Measurements from ENCODE around the gene PTN.
"Not testable (repeated sequence)": the region's sequence is repeated elsewhere in the genome, so short reads cannot be mapped to it uniquely, and the experiment has no call there.

Gene PTN

DNA sequence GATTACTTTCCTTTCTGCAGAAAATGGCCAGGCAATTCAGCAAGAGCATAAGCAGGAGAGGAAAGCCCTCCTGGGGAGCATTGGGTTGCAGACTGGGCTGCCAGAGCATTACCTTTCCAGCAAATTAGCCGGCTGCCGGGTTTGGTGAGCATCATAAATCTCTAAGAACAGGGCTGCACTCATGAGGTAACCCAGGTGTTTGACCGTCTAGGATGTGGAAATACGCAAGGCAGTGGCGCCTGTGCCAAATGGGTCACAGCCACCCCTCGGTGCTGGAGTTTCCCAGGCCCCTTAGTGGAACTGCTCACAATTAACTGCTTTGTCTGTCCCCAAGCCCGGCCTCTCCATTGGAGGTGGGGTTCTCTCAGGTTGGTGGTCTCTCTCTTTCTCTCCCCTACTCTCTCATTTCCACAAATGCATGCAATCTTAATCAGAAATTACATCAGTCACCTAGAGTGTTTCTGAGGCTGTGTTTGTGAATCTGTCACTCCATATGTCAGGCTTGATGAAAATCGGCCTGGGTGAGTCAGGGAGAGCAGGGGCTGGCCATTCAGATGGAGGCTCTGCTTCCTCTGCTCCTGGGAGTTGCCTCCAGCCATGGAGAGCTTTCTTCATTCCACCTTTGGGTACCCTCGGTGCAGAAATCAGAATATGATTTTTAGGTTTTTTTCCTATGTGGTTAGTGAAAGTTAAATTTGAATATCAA is 26.7 kb downstream of the PTN start:
- no peak for DNase-seq

DNA sequence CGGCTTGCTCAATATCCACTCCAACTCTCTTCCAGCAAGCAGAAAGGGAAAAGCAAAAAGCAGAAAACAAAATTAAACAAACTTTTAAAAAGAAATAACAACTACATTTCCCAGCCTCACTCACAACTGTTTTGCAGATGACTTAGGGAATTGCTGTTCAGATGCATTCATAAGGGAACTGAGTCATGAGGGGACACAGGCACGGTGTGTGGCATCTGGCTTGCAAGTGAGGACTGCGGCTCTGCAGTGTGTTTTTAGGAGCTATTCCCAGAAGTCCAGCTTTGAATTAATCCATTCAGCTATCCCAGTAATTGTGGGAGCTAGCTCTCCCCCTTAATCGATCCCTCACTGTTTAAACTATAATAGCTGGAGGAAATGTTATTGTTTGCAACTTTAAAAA is 30.3 kb downstream of the PTN start:
- DNase-seq = no peak

DNA sequence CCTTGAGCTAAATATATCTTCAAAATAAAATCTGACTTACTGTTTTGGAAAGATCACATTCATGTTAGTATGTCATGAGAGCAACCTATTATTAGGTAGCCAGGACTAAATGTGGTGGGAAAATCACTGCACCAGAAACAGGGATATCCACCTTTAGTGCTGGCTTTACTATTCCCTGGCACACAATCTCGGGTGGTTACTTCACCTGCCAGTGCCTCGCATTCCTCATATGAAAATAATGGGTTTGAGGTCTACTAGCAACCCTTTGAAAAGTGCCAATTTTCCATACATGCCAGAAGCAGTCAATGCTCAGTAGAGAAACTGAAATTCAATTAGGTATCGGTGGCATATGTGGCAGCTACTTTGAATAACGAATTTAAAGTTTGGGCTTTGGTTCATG is 36.8 kb downstream of the PTN start:
- DNase-seq = no peak

DNA sequence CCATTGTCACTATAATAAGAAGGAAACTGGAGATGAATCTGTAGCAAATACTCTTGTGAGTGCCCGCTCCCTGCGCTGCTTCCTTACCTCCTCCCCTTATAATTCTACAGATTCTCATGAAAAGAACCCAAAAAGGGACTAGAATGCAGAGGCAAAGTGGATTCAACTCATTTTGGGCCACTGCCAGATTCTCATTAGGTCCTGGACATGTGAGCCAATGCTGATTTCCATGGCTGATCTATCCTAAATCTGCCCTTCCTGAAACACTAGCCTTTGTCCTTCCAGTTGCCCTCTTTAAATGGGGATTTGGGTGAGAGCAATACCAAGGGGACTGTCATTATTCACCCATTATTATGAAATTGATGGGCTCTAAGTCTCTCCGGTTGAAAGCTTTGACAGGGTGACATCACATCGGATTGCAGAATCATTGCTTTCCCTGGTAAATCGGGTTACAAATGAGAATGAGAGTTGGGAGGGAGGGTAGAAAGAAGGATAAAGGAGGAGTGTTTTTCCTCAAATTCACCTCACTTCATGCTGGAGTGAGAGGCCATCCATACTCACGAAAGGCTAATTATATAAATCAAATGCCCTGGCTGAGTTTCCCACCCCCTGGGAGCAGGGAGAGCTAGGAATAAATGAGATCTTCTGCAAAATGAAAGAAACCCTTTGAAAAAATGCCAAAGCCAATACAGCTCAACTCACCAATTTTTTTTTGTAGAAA is 37.5 kb downstream of the PTN start:
- DNase-seq = no peak

DNA sequence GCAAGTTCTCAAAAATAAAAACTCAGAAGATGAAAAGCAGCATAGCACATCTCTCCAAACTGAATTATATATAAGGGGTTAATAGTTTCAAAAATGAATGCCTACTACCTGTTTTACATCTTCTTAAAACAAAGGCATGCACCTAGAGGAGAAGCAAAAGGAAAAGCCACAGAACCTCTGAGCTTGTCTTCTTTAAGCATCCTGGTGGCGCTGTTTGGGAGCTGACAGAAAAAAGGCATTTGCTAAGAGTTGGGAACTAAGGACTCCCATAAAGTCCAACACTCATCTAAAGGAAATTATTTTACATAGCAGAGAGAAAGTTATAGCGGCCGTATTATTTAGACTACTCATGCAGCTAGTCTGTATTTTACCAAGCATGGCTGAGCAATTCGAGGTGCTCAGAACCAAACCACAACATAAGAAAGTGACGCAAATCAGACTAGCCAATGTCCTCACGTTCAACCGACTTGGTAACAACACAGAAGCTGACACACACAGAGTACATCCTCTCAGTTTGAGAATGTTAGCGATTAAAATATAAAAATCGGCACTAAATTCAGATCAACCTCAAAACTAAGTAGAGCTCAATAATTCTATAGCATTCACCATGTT is 38.8 kb downstream of the PTN start:
- no peak for DNase-seq

DNA sequence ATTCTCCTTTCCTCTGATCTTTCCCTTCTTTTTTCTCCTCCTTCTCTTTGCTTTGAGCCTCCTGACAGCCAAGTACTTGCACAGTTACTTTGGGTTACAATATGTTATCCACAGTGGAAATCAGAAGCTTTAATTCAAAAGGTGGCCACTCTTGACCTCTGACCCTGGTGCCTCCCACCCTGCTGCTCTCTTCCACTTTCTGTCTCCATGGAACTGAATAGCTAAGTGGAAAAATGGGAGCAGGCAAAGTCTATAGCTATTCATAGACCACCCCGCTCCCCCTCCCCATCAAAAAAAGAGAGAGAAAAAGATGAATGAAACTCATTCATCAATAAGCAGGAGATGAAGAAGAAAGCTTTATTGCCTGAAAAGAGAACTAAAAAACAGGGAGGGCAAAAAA is 39.4 kb downstream of the PTN start:
- DNase-seq = no peak

DNA sequence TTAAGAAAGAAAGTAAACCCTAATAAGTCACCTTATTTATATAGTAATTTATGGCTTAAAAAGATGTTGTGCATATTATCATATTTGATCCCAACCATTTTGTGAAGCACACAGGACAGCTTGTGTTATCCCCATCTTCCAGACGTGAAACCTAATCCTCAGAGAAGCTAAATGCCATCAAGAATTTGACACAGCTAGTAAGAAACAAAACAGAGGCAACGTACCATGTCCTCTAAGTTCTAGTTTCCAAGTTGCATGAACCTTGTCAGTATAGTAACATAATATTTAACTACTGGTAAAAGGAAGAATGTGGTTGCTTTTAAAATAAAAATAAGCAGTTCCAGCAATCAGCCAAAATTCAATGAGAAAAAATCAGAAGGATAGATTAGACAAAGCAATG is 41.5 kb downstream of the PTN start:
- DNase-seq = no peak

DNA sequence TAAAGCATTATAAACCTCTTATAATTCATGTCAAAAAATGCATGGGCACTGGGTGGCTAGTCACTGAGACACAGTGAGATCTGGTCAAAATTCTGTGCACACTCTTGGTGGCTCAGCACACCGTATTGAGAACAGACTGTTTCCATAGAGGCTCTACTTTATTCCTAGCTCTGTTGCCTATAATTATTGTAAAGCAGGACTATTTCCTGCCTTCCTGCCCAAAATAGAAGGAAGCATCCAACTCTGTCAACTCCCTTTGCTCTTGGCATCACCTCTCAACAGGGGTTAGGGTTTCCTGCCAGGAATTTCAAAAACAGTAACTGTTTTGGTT is 45.1 kb downstream of the PTN start:
- no peak for DNase-seq

DNA sequence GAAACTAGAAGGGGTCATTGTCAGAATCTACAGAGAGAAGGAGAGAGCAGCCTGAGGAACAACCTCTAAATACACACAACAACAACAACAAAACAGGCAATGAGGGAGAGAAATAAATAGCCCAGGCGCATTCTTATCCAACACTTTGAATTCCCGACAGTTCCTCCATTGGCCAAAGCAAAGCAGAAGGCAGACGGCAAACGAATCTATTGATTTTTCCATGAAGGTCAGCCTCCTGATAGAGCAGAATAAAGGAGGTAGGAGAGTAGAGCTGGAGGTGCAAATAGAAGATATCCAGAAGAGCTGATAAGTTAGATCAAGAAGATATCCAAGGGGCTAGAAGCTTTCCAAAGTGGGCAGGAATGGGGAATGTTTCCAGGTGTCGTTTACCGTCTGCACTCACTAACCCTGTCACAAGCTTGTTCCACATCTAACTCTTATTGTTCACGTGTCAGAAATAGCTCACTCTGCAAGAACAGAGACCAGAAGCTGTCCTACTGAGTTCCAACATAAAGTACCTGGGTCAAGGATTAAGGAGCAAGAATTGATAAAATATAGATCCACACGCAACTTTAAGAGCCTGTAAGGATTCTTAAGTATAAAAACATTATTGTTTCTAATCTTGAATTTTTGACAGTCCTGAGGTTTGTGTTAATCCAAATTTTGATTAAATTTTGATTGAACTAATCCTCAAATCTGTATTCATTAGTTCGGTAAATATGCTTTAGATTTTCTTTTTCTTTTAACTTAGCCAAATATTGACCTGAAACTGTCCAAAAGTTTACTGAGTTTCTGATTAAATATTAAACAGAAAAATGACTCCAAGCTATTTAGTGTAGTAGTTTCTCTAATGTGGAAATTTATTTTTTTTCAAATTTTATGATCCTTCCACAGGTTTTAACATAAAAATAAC is 45.7 kb downstream of the PTN start:
- DNase-seq = no peak

DNA sequence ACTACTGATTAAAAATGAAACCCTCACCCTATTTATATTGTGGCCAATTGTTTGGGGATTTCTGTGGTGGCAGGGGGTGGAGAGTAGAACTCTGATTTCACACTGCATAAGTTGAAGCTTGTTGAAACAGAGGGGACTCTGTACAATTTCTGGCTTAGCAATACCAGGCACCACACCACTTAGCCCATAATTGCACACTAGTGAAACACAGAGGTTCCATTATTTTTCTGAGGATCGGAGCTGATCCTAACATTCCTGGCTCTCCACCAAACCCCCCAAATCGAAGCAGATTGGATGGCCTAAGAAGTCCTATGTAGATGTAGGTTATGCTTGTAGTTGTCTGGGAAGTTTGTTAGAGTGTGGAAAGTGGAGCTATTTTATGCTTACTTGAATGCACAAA is 47.0 kb downstream of the PTN start:
- no peak for DNase-seq

DNA sequence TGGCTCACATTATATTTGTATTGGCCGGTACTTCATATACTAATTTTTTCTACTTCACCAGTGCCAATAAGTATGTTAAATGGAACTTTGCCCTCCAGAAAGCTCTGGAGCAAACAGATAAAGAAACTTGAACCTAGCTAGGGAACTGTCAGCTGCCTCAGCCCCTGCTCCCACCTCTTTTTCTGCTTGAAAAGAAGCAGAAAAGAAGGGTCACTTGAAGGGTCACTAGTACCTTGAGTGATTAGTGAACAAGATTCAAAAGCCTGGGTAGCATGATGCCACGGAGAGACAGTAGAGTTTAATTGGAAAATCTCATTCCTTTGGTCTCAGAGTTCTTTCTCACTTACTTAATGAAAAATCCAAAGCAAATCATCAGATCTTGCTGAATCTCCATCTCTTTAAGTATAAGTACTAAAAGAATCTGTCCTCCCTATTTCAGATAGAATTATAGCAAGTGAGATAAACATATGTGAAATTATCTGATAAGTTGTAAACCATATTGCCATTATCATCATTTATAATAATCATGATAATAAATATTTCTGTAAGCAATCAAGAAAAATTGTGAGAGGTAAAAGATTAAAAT is 47.7 kb downstream of the PTN start:
- no peak for DNase-seq

DNA sequence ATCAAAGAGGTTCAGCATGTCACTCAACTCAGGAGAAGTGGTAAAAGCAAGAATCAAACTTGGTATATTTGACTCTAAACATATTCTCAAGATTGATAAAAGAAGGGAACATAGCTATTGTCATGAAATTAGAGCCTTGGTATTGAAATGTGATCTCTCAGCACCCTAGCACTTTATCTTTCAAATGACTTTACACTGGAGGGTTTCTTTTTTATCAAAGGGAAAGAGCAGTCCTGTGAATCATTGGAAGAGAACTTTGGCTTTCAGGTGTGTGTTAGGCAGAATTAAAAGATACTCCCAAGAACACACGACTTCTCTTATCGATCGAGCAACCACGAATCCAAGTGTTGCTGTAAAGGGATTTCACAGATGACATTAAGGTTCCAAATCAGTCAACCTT is 54.4 kb downstream of the PTN start:
- no peak for DNase-seq

DNA sequence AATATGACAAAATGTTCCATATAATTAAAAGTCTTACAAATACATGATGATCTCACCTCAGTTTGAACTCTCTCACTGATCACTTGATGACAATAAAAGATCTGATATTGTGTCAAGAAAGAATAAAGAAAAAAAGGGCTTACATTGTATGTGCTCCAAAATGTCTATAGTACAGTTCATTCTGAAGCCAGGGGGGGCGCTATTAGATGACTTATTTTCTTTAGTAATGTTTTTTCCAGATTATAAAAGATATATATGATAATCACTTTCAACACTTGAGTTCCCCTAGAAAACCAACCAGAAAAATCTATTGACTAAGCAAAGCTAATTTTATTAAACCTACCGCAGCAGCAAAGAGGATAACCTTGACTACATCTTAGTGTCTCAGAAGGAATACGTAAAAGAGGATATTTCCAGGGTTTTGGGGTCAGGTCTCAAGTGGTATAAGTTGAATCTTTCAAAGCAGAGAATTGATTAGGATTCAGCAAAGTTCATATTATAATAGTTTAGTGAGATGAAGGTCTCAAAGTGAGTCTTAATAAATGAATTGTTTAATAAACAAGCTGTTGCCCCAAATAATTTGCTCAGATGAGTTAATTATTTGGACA is 55.8 kb downstream of the PTN start:
- DNase-seq = no peak

DNA sequence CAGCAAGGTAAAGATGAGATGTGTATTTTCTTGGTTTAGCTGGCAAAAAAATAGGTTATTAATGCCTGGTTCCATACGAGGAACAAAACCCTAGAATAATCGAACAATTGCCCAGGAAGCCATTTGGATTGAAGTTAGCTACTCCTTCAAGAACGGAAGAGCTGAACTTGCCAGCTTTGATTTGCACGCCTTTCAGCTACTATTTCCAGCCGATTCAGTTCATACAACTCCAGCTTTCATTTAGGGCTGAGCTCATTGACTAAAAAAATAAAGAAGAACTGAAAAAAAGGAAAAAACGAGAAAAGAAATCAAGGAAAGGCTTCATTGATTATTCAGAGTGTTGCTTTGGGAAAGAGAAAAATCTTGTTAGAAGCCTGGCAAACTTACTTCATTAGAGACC is 60.4 kb downstream of the PTN start:
- no peak for DNase-seq

DNA sequence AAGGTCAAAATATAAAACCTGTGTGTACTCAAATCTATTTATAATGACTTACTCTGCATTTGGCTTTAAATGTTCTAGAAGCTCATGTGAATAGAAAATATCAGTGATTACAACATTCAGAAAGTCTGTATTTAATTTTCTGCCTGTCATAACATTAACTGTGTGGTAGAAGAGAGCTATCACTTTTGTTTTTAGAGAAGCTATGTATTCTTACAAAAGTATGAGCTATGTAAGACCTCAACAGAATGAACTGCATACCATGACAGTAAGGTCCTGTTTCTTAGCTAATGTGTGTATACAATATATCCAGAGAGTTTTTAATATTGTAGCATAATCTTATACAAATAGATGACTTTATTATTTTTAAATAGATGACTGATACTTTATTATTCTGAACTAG is 61.5 kb downstream of the PTN start:
- DNase-seq = no peak

DNA sequence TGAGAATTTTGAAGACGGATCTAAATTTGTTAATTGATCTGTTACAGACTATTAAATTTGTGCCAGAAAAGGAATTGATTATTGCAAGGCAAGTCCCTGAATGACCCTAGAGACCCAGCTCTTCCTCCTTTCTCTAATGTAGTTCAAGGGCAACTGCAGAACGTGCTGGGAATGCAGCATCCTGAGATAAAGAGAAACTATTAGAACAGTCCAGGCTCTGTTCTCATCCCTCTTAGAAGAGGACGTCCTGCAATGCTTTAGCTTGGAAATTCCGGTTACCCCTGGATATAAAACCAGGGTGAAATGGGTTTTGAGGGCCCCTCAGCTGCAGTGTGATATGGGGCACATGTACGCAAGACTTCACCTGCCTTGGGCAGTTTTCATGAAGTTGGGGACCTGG is 67.3 kb downstream of the PTN start:
- no peak for DNase-seq

DNA sequence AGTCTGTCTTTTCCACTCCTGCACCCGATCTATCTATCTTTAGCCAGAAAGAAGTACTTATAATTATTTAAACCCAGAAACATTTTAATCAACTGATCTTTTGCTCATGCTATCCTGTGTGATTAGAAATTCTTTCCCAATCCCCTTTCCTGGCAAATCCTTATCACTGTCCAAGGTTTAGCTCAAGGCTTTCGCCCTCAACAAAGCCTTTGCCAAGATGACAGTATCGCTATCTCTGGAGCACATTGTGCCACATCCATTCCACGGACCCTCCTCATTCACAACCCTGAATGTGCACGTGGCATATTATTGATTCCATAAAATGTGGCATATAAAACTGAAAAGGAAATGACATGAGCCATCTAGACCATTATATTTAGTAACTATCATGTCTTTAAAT is 71.3 kb downstream of the PTN start:
- no peak for DNase-seq

DNA sequence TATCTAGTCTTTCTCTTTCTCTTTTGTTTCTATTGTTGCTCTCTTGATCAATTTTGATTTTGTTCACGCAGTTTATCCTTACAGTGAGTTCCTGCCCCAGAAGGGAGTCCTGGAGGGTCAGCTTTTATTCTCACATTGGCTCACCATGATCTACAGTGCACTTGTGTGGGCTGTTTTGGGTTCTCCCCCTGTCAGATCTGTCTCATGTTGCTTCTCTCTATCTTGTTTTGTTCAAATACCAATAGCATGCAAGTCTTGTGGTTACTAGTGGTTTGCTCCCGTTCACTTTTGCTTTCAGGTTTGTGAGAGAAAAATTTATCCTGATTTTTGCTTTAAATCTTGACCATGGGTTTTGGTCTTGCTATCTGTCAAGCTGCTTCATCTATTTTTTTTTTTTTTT is 74.3 kb downstream of the PTN start:
- DNase-seq = no peak

DNA sequence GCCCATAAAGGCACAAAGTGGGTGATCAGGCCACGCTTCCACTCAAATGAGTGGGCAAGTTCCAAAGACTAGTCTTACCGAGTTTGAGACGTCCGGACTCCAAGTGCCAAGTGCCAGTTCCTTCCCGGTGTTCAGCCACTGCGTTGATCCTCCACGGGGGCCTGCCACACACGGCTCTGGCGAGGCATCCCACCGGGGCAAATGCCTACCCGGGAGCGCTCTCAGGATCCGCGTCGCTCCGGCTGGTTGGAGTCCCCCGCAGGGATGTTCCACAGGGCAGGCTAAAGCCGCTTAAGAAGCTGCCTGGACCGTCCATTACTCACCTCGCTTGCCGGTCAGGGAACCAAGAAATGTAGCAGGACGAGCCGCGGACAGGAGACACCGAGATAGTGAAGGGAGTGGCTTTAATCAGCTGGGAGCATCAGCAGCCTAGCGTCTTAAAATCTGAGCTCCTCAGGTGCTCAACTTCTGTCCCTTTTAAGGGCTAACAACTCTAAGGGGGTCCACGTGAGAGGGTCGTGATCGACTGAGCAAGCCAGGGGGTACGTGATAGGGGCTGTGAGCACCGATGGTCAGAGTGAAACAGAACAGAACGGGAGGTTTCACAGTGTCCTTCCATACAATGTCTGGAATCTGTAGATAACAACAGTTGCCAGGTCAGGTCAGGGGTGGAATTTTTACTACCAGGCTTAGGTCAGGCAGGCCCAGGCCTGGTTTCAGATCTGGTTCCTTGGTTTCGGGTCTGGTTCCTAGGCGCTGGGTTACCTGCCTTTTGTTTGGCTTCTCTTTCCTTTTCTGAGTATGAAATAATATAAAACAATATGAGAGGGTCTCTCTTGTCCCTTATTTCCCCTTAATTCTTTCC is 75.3 kb downstream of the PTN start:
- not testable (repeated sequence) for DNase-seq

DNA sequence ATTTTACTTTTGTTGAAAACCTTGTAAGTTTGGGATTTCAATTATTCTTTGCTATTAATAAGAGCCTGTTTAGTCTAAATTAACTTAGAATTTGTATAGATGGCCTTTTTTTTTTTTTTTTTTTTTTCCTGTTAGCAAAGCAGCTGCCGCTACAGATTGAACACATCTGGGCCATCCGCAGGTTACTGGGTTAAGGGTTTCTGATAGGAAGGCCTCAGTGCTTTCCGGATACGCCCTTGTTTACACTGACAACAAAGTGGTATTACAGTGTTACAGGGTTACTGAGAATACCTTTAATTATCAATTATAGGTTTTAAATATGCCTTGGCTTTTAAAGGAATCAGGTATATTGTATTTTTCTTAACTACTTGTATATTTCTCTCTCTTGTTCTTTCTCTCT is 76.8 kb downstream of the PTN start:
- DNase-seq = no peak

DNA sequence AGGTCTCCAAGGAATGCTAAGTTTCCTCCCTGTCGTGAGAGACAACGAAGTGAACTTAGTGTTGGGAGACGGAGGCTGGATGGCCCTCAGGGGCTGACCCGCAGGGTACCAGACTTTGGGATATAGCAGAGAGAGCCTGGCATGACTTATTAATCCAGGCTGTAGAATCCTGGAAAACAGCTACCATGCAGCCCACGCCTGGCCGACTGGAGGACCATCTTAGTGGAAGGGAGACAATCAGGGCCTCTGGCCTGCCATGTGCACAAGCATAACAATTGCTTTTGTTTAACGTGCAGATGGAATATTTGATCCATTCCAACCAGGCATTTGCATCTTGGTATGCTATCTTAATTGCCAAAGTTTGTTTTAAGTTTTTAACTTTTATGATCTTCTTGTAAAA is 78.1 kb downstream of the PTN start:
- not testable (repeated sequence) for DNase-seq

DNA sequence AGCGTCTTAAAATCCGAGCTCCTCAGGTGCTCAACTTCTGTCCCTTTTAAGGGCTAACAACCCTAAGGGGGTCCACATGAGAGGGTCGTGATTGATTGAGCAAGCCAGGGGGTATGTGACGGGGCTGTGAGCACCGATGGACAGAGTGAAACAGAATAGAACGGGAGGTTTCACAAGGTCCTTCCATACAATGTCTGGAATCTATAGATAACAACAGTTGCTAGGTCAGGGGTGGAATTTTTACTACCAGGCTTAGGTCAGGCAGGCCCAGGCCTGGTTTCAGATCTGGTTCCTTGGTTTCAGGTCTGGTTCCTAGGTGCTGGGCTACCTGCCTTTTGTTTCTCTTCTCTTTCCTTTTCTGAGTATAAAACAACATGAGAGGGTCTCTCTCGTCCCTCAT is 80.9 kb downstream of the PTN start:
- no peak for DNase-seq
